Naive thymus-derived CD4-positive, alpha-beta T cell (primary cell): Measurements from ENCODE around the gene NAPG. TPM values are rescaled to one million over a fixed set of nuclear protein-coding genes. Genes with fewer than 3 reads are reported as not detected.

Experiments used
- ATAC-seq: fragments of 150-1000 bp; cut with Tn5 transposase; 2 replicates; pipeline ENCODE4 v1.10.0; 2021; ENCODE audit warnings: mild to moderate bottlenecking, moderate library complexity
- CTCF ChIA-PET: fragments of 350-600 bp; sonication (Branson Sonifier 250); formaldehyde crosslinking; loops from one replicate; lab custom pipeline; 2021; ENCODE audit warnings: antibody characterized with exemption; lab: Charles Lee
- POLR2A ChIA-PET: fragments of 350-600 bp; sonication (Branson Sonifier 250); formaldehyde crosslinking; loops from one replicate; lab custom pipeline; 2021; ENCODE audit warnings: antibody characterized with exemption, inconsistent platforms; lab: Charles Lee
- DNase-seq, 9 donors: peaks; one replicate each; pipeline versions ENCODE4 v3.0.0 to v3.0.0-alpha.2; 2020 to 2022; ENCODE audit warnings: mixed read lengths in 1 of 9
- H3K27ac ChIP-seq: one replicate; pipeline ENCODE4 v1.7.0; 2013; ENCODE audit warnings: mild to moderate bottlenecking, low read depth, low read length, moderate library complexity
- H3K27me3 ChIP-seq, 2 donors: one replicate each; pipeline ENCODE4 v1.7.0; 2013; ENCODE audit warnings: low read length in 2 of 2, mild to moderate bottlenecking in 2 of 2, moderate library complexity in 2 of 2; ENCODE audit not compliant: control insufficient read depth in 2 of 2, insufficient read depth in 2 of 2
- H3K36me3 ChIP-seq, 3 experiments: 1 replicate in 2 of 3; 2 replicates in 1 of 3; pipeline ENCODE4 v1.7.0; 2013; ENCODE audit warnings: low read length in 3 of 3, mild to moderate bottlenecking in 3 of 3, moderate library complexity in 1 of 3; ENCODE audit not compliant: insufficient read depth in 3 of 3, control insufficient read depth in 2 of 3
- H3K4me1 ChIP-seq, 2 donors: one replicate each; pipeline ENCODE4 v1.7.0; 2013; ENCODE audit warnings: low read length in 2 of 2, mild to moderate bottlenecking in 2 of 2, moderate library complexity in 1 of 2; ENCODE audit not compliant: control insufficient read depth in 2 of 2, insufficient read depth in 2 of 2
- H3K4me3 ChIP-seq: 2 replicates; pipeline ENCODE4 v1.7.0; 2013; ENCODE audit warnings: mild to moderate bottlenecking, low read length
- H3K9me3 ChIP-seq, 3 experiments: 1 replicate in 2 of 3; 2 replicates in 1 of 3; pipeline ENCODE4 v1.7.0; 2013; ENCODE audit warnings: low read length in 3 of 3; ENCODE audit not compliant: control insufficient read depth in 2 of 3
- H3K27ac Mint-ChIP-seq, 9 donors: one replicate each; pipeline ENCODE4 v1.8.0; 2020 to 2022; ENCODE audit warnings: mixed read lengths in 9 of 9, mild to moderate bottlenecking in 8 of 9, moderate library complexity in 5 of 9, inconsistent platforms in 2 of 9
- H3K27me3 Mint-ChIP-seq, 5 donors: one replicate each; pipeline ENCODE4 v1.8.0; 2021 to 2022; ENCODE audit warnings: mixed read lengths in 5 of 5, mild to moderate bottlenecking in 1 of 5
- H3K36me3 Mint-ChIP-seq, 5 donors: one replicate each; pipeline ENCODE4 v1.8.0; 2020 to 2022; ENCODE audit warnings: mixed read lengths in 5 of 5, mild to moderate bottlenecking in 3 of 5, inconsistent platforms in 1 of 5
- H3K4me1 Mint-ChIP-seq, 7 donors: one replicate each; pipeline ENCODE4 v1.8.0; 2020 to 2022; ENCODE audit warnings: mixed read lengths in 7 of 7, mild to moderate bottlenecking in 3 of 7, inconsistent platforms in 1 of 7
- H3K4me3 Mint-ChIP-seq, 10 donors: one replicate each; pipeline ENCODE4 v1.8.0; 2020 to 2022; ENCODE audit warnings: mild to moderate bottlenecking in 10 of 10, mixed read lengths in 10 of 10, moderate library complexity in 6 of 10, inconsistent platforms in 2 of 10
- H3K9me3 Mint-ChIP-seq, 11 donors: one replicate each; pipeline ENCODE4 v1.8.0; 2020 to 2022; ENCODE audit warnings: mixed read lengths in 11 of 11, mild to moderate bottlenecking in 4 of 11, inconsistent platforms in 1 of 11, moderate library complexity in 1 of 11
- intact Hi-C, 2 donors: fragments of 100-400 bp; cut with micrococcal nuclease; formaldehyde crosslinking; loops; one replicate each; pipeline ENCODE4 v1.15.1; 2023
- polyA plus RNA-seq, 2 donors: library from polyadenylated mRNA; unstranded; fragments of 300-500 nt; fragmentation: Illumina TruSeq; gene quantifications; one replicate each; pipeline ENCODE4 v1.2.3, GENCODE V29; 2021
- total RNA-seq, 6 experiments: library from RNA in 5 of 6; stranded (reverse) in 5 of 6; gene quantifications; 1 replicate in 5 of 6; 2 replicates in 1 of 6; pipeline ENCODE4 v1.2.3 and lab custom pipeline; 2021 to 2026

NAPG gene
- total and polyA plus RNA-seq, 7 experiments from 2014 or later = 10.2 to 35.7 (median 29.9) TPM

DNA sequence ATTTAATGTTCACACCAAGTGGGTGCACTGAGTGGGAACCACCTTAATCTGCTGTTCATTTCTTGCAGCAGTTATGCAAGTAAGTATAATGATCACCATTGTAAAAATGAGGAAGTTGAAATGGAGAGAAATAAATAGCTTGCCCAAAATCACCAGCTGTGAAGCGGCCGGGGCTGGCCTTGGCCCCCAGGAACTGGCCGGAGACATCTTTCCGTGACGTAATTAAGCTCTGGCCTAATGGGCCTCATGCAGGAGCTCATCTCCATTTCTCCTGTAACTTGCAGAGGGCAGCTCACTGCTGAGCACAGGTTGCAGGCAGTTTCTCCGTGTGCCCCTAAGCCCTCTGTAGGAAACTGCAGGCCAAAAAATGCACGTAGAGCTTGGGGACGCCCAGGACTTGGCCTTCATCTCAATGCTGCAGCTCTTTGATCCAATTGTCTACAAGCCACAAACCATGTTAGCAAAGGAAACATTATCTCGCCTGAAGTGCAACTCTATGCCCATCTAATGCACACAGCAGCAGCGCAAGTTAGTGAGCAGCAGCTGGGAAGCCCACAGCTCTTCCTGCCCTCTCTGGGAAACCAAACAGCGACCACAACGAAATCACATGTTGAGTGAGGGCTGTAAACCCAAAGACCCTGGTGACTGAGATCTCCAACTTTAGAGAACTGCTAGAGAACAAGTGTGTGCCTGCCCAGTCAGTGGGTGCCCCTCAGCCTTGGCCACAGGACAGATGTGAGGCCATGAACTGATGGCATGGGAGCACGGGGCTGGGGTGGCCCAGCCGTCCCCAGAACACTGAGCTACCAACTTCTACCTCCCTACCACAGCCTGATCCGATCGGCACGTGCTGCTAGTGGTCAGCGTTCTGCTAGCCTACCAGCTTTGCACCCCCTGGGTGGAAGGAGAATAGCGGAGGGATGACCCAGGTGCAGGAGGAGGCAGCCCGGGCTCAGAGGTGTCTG, 42.6 kb upstream of the NAPG start:
- DNase-seq = no peak

DNA sequence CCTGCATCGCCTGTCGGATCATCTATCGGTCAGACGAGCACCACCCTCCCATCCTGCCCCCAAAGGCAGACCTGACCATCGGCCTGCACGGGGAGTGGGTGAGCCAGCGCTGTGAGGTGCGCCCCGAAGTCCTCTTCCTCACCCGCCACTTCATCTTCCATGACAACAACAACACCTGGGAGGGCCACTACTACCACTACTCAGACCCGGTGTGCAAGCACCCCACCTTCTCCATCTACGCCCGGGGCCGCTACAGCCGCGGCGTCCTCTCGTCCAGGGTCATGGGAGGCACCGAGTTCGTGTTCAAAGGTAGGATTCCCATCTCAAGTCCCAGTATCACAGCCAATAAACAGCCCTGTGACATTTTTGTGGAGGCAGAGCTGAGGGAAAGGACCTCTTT, 40.4 kb upstream of the NAPG start:
- H3K4me1 Mint-ChIP-seq = peaks cover under 1 to 12% (median 4%) of the 10 kb centered on the region in 7 donors
- H3K4me1 ChIP-seq = no peaks in the 10 kb centered on the region
- ChIA-PET POLR2A (no interaction called here), CTCF (no interaction called here)
- no peak overlapping the region for H3K4me3 ChIP-seq
- H3K27me3 Mint-ChIP-seq = peaks cover 0 to 5% (median 0%) of the 10 kb centered on the region in 5 donors
- no peaks in the 10 kb centered on the region for H3K27me3 ChIP-seq
- no peak overlapping the region for H3K4me3 Mint-ChIP-seq
- no peaks in the 10 kb centered on the region for H3K9me3 ChIP-seq
- no peak overlapping the region for H3K27ac Mint-ChIP-seq
- peaks cover 0 to 1% (median 0%) of the 10 kb centered on the region in 11 donors for H3K9me3 Mint-ChIP-seq
- no peak overlapping the region for H3K27ac ChIP-seq
- intact Hi-C loops = no loop called here
- no peak for ATAC-seq
- no peaks in the 10 kb centered on the region for H3K36me3 Mint-ChIP-seq
- H3K36me3 ChIP-seq = no peaks in the 10 kb centered on the region
- no peak for DNase-seq

More for the DNA sequence above, 42.6 kb upstream of the NAPG start:
- H3K27ac ChIP-seq = no peak overlapping the region
- Mint-ChIP-seq H3K4me1 (peaks cover 0 to 9% (median 0%) of the 10 kb centered on the region in 7 donors), H3K36me3 (no peaks in the 10 kb centered on the region), H3K27me3 (peaks cover 0 to 15% (median 6%) of the 10 kb centered on the region in 5 donors), H3K4me3 (no peak overlapping the region), H3K9me3 (peaks cover 0 to 1% (median 0%) of the 10 kb centered on the region in 11 donors), H3K27ac (no peak overlapping the region)
- no peaks in the 10 kb centered on the region for H3K4me1 ChIP-seq
- intact Hi-C loops = no loop called here
- peak; percentile 38 for ATAC-seq
- H3K27me3 ChIP-seq = no peaks in the 10 kb centered on the region
- no peaks in the 10 kb centered on the region for H3K36me3 ChIP-seq
- no peaks in the 10 kb centered on the region for H3K9me3 ChIP-seq
- ChIA-PET POLR2A (no interaction called here), CTCF (no interaction called here)
- no peak overlapping the region for H3K4me3 ChIP-seq

DNA sequence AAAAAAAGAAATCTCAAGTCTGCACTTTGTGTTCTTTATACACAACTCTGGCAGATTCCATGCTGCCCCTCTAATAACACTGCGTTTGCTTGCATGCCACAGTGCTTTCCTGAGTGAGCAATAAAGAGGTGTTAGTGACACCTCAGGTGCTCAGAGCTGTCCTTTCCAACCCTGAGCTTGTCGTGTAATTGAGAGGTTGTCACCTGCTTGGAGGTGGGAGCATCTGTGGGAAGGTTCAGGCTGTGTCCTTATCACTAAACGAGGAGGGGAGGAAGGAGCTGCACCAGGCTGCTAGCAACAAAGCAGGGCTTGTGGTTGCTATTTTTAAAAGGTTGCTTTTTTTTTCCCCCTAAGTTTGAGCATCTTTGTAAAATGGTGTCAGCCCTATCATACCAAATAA, 39.5 kb upstream of the NAPG start:
- intact Hi-C loops = no loop called here
- Histone ChIP-seq H3K36me3 (no peaks in the 10 kb centered on the region), H3K27me3 (no peaks in the 10 kb centered on the region), H3K4me3 (no peak overlapping the region), H3K9me3 (no peaks in the 10 kb centered on the region), H3K4me1 (no peaks in the 10 kb centered on the region), H3K27ac (no peak overlapping the region)
- Mint-ChIP-seq H3K27ac (peak overlapping the region in 1 of 9 donors; percentile 20), H3K4me1 (peaks cover 2 to 16% (median 10%) of the 10 kb centered on the region in 7 donors), H3K36me3 (no peaks in the 10 kb centered on the region), H3K27me3 (peaks cover 0 to 5% (median 0%) of the 10 kb centered on the region in 5 donors), H3K9me3 (peaks cover 0 to 1% (median 0%) of the 10 kb centered on the region in 11 donors), H3K4me3 (no peak overlapping the region)
- DNase-seq (no peak), ATAC-seq (no peak)
- CTCF ChIA-PET = no interaction called here
- POLR2A ChIA-PET = no interaction called here

DNA sequence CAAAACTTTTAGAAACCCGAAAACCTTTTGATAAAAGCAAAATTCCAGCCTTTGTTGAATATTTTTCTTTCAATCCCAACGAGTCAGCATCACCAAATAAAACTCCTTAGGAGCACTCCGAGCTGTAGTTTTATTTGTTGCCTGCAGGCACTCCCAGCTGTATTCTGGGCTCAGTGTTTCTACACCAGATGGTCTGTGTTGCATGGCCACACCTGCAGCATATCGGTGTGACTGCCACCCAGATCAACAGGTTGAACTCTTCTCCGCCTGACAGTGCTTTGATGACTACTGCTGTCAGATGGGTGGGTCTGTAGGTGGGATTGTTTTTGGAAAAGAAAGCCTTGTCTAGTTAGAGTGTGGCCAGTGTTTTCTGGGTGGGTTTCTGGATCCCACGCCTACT, 38.7 kb upstream of the NAPG start:
- ATAC-seq = no peak
- POLR2A ChIA-PET = no interaction called here
- Histone ChIP-seq H3K9me3 (no peaks in the 10 kb centered on the region), H3K36me3 (no peaks in the 10 kb centered on the region), H3K27me3 (no peaks in the 10 kb centered on the region), H3K27ac (no peak overlapping the region), H3K4me1 (no peaks in the 10 kb centered on the region), H3K4me3 (no peak overlapping the region)
- peaks cover 0 to 5% (median 0%) of the 10 kb centered on the region in 5 donors for H3K27me3 Mint-ChIP-seq
- intact Hi-C loops = no loop called here
- CTCF ChIA-PET = no interaction called here
- H3K36me3 Mint-ChIP-seq = no peaks in the 10 kb centered on the region
- peaks cover 0 to 1% (median 0%) of the 10 kb centered on the region in 11 donors for H3K9me3 Mint-ChIP-seq
- no peak overlapping the region for H3K27ac Mint-ChIP-seq
- no peak for DNase-seq
- no peak overlapping the region for H3K4me3 Mint-ChIP-seq
- H3K4me1 Mint-ChIP-seq = peaks cover 2 to 16% (median 10%) of the 10 kb centered on the region in 7 donors

DNA sequence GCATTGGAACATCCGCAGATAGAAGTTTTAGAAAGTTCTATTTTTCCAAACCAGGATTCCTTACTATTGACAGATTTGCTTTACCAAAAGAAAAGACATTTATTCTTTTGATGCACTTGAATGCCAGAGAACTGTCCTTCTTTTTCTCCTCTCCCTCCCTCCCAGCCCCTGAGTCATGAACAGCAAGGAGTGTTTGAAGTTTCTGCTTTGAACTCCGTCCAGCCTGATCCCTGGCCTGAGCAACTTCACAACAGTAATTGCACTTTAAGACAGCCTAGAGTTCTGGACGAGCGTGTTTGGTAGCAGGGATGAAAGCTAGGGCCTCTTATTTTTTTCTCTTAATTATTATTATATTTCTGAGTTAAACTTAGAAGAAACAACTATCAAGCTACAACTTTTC, 37.8 kb upstream of the NAPG start:
- no peak overlapping the region for H3K4me3 ChIP-seq
- Mint-ChIP-seq H3K27ac (no peak overlapping the region), H3K27me3 (peaks cover 0 to 5% (median 0%) of the 10 kb centered on the region in 5 donors), H3K36me3 (no peaks in the 10 kb centered on the region), H3K4me1 (peaks cover 2 to 13% (median 10%) of the 10 kb centered on the region in 7 donors), H3K4me3 (no peak overlapping the region), H3K9me3 (peaks cover 0 to 1% (median 0%) of the 10 kb centered on the region in 11 donors)
- no peaks in the 10 kb centered on the region for H3K36me3 ChIP-seq
- ChIA-PET POLR2A (no interaction called here), CTCF (interaction anchor here (0.6 to 0.9 kb wide), 2 partner anchors 13 to 33 kb away, joined by 3 to 4 read pairs; no protein-coding TSS in a partner anchor)
- H3K9me3 ChIP-seq = no peaks in the 10 kb centered on the region
- H3K27me3 ChIP-seq = no peaks in the 10 kb centered on the region
- ATAC-seq = no peak
- intact Hi-C loops = no loop called here
- DNase-seq = no peak
- no peaks in the 10 kb centered on the region for H3K4me1 ChIP-seq
- H3K27ac ChIP-seq = no peak overlapping the region

DNA sequence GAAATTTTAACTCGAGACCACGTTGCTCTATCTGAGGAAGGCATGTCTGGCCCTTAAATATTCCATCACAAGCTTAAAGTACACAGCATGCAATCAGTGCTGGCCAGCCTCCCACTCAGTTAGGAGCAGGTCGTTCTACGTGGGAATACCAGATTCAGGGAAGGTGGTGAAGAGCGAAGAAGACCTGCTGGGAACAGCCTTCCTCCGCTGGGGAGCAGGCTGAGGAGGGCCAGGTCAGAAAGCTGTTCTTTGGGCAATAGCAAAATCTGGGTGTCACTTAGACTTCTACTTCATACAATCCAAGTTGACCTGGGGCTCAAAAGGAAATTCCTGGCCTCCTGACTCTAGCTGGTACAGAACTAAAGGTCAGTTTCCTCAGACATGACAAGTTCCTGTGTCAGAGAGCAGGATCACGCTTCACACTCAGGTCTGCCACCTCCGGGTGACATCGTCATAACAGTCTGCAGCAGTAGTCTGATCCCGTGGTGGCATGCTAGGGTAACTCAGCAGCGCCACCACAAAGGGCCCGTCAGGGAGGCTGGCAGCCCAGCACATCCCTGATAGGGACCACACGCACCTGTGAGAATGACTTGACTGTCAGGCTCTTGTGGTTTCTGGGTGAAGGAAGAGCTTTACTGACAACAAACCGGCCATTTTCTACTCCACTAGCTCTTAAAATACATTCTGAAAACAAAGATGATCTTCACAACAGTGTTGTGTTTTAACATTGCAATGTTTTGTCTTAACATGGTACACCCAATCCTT, 35.2 kb upstream of the NAPG start:
- ATAC-seq (peak; percentile 98), DNase-seq (peak; percentile 23 to 69 (median 60))
- no peaks in the 10 kb centered on the region for H3K27me3 ChIP-seq
- Mint-ChIP-seq H3K4me1 (peaks cover 0 to 11% (median 9%) of the 10 kb centered on the region in 7 donors), H3K9me3 (no peaks in the 10 kb centered on the region), H3K4me3 (no peak overlapping the region), H3K27me3 (peaks cover 0 to 1% (median 0%) of the 10 kb centered on the region in 5 donors), H3K36me3 (no peaks in the 10 kb centered on the region), H3K27ac (peak overlapping the region in 4 of 9 donors; percentile 44 to 85 (median 62))
- H3K36me3 ChIP-seq = no peaks in the 10 kb centered on the region
- H3K4me1 ChIP-seq = no peaks in the 10 kb centered on the region
- H3K27ac ChIP-seq = no peak overlapping the region
- no peak overlapping the region for H3K4me3 ChIP-seq
- H3K9me3 ChIP-seq = no peaks in the 10 kb centered on the region
- CTCF ChIA-PET = no interaction called here
- POLR2A ChIA-PET = no interaction called here
- intact Hi-C loops = loop anchor here in 1 of 2 donors (1.0 kb wide), 1 partner anchor 35 kb away; no protein-coding TSS in a partner anchor
